ENCODE measurements around the gene RERGL.
"Not testable (repeated sequence)": the region's sequence is repeated elsewhere in the genome, so short reads cannot be mapped to it uniquely, and the experiment has no call there.

Gene RERGL, protein sequence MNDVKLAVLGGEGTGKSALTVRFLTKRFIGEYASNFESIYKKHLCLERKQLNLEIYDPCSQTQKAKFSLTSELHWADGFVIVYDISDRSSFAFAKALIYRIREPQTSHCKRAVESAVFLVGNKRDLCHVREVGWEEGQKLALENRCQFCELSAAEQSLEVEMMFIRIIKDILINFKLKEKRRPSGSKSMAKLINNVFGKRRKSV

DNA sequence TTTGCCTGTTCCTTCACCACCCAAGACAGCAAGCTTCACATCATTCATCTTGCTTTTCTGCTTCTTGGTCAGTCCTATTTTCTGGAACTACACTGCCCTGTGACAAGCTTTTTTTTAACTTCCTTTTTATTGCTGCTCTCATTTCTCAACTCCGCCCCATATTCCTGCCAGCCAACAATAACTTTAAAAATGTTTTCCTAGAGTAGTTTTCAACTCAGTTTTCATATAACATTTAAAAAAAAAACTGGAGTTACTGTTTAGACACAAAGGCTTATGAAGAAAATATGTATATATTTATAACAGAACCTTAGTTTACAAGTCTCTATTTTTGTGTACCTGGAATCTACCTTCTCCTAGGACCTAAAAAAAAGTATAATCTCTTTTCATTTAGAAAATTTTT is at the start of gene RERGL:
TSS of gene RERGL (minus strand) at position 101 of the 400 bp plus-strand sequence. CDS start at position 48, 53 bp downstream.
- no peak for DNase-seq (ENCODE audit: low read depth)

DNA sequence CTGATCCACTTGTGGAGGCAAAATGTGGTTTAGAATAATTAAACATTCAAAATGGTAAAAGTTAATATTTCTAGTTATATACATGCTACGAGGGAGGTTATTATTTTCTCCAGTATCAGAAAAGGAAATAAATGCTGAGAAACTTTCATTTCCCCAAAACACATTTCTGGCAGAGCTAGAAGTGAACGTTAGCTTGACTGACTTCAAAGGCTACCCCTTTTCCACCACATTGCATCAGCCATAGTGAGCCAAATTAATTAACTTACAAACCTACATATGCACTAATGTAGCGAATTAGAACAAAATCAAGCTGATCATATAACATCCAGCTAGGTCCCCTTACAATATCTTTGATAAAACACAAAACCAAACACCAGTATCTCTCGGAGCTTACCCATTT is 49.3 kb upstream of the RERGL start:
- no peak for DNase-seq (ENCODE audit: low read depth)

GRCh38 chr12:18135509-18135908 is 45.5 kb upstream of the RERGL start:
- DNase-seq (ENCODE audit: low read depth): no peak

DNA sequence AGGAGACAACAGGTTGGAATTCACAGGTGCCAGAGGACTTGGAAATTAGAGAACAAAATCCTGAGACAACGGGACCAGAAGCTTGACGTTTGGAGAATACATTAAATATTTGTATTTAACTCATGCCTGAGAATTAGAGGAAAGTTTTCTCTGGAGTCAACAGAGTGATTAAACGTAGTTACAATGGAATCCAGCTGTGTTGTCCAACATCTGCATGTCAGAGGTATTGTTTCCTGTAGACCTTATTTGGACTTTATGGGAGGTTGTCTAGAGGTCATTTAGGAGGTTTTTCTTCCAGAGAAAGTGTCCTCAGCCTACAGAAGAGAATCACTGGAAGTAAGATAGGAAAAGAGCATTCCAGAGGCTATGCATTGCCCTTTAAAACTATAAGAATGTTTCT is 45.1 kb upstream of the RERGL start:
- DNase-seq (ENCODE audit: low read depth): no peak

DNA sequence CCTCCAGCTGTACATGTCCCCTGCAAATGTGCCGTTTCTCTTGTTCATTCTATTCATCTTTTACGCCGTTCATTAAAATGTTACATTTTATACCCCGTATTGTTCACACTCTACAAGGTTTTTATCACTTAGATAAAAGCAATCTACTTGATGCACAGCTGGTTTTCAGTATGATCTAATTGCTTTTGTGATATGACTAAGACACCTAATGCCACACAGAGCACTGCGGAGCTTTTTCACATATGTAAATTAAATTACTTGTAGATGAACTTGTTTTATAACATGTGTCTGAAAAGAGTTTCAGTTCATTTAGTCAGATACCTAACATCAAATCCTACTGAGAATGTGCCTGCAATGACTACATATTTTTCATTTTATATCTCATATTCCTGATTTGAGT is 40.9 kb upstream of the RERGL start:
- DNase-seq (ENCODE audit: low read depth): no peak

DNA sequence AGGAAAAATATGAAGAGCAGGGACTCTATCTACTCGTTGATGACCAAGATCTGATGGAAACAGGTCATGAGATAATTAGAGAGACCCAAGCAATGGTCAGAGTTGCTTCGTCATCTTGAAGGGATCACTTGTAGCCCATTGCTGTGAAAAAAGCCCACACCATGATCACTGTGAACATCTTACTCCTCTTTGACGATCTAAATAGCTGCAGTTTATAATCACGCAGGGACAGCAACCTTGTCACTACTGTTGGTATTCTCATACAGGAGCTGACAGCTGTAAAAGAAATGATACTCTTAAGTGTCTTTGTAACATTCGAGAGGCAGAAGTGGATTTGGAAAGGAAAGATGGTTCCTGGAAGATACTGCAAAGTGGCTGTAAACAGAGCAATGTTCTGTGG is 33.7 kb upstream of the RERGL start:
- DNase-seq (ENCODE audit: low read depth): no peak

GRCh38 chr12:18120899-18121298 is 30.9 kb upstream of the RERGL start:
- DNase-seq (ENCODE audit: low read depth): no peak

DNA sequence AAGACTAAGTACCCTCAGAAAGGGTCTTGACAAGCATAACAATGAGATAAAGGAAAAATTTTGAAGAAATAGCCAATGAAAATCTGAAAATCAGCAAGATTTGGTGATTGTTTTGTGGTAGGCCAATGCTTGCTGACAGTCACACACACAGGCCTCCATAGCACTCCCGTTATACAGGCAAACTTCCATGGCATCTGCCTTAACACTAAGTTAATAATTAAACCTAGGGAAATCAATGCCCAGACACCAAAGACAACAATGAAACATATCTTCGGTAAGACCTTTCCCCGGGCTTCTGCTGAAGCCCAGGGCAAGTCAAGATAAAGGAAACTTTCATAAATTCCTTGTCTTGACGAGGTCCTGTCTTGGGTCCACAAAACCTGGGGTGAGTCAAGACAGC is 18.6 kb upstream of the RERGL start:
- no peak for DNase-seq (ENCODE audit: low read depth)

- DNase-seq (ENCODE audit: low read depth): no peak
Observed at GRCh38 chr12:18103624-18104023, 13.6 kb upstream of the RERGL start.

- DNase-seq (ENCODE audit: low read depth): no peak
Observed at GRCh38 chr12:18101043-18101442, 11.1 kb upstream of the RERGL start.

- no peak for DNase-seq (ENCODE audit: low read depth)
Observed at GRCh38 chr12:18084080-18084479, 5.9 kb downstream of the RERGL start.

- DNase-seq (ENCODE audit: low read depth): no peak
Observed at GRCh38 chr12:18079541-18080246, 10.3 kb downstream of the RERGL start.

DNA sequence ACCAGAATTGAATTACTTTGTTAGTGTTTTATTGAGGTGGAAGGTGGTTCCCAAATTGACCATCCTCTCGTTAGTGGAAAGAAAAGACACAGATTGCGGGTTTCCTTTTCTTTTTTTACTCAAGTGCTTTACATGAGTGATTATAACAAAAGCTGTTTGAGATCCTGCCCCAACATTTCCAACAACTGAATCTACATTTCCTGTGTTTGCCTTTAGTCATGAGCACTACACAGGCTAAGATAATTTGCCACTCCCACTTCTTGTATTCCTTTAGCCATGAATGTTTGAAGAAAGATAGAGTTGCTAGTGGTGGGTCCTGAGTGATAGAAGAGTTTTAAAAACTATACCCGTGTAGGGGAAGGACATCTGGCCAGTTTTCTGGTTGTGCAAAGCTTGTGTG is 16.0 kb downstream of the RERGL start:
- no peak for DNase-seq (ENCODE audit: low read depth)

DNA sequence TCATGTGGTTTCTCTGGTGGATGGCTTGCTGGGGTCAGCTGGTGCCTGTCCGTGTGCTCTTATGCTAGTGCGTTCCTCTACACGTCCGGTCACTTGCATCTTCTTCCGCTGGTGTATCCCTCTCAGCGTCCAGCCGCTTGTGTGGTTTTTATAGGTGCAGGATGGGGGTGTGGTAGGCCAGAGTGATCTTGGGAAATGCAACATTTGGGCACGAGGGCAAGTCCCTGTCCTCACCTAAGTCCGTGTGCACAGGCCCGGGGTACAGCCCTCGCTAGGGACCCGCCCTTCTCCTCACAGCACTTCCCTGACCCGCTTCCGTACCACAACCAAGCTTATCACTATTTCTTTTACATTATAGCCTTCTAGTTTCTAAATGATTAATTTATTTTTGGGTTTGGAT is 17.3 kb downstream of the RERGL start:
- DNase-seq (ENCODE audit: low read depth): no peak

- DNase-seq (ENCODE audit: low read depth): no peak
Observed at GRCh38 chr12:18071336-18071735, 18.7 kb downstream of the RERGL start.

GRCh38 chr12:18068355-18068754 is 21.6 kb downstream of the RERGL start:
- no peak for DNase-seq (ENCODE audit: low read depth)

DNA sequence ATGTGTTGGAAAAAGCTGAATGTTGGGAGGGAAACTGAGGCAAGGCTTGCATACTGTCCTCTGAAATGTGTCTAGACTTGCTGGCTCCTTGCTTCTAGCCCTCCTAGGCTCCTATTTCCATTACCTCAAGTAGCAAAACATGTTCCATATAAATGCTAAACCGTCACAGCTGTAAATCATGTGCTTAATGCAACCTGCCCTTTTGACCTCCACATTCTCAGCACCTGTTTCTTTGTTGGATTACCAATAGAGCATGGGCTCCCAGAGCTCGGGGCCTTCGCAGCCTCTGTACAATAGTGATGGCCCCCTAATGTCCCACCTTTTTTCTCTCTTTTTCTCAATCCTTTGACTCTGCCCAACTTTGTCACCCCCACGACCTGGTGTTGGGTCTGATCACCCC is 23.3 kb downstream of the RERGL start:
- no peak for DNase-seq (ENCODE audit: low read depth)

DNA sequence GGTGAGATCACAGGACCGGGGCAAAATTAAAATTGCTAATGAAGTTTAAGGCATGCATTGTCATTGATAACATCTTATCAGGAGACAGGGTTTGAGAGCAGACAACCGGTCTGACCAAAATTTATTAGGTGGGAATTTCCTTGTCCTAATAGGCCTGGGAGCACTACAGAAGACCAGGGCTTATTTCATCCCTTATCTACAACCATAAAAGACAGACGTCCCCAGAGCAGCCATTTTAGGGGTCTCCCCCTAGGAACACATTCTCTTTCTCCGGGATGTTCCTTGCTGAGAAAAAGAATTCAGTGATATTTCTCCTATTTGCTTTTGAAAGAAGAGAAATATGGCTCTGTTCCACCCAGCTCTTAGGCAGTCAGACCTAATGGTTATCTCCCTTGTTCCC is 27.1 kb downstream of the RERGL start:
- DNase-seq (ENCODE audit: low read depth): not testable (repeated sequence)

- no peak for DNase-seq (ENCODE audit: low read depth)
Observed at GRCh38 chr12:18057051-18057450, 32.9 kb downstream of the RERGL start.

DNA sequence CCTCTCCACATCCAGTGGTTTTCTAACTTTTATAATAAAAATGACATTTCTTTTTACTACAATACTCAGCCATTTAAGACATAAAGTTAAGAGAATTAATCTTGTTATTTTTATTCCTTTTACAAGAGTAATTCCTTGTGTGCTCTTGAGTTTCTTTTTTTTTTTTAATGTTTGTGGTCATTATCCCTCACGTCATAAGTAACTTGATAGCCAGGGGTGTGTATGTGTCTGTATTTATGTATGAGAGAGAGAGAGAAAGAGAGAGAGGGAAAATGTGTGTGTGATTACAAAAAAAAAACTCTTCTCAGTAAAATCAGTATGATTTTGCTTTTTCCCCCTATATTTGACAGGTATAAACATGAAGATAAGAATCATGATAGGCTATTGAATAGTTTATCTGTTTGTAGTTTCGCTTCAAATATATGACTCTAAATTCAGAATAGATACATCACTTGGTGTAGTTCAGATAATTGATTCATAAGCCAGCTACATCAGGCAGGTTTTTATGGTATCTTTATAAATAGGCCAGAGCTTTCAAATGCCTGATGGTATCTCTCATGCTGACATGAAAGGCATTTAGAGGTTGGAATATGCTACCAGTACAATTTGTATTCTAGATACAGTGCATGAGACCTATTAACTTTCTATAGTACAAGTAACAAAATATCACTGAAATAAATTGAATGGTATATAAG is 34.9 kb downstream of the RERGL start:
- DNase-seq (ENCODE audit: low read depth): no peak

GRCh38 chr12:18045446-18045992 is 44.5 kb downstream of the RERGL start:
- DNase-seq (ENCODE audit: low read depth): no peak

- DNase-seq (ENCODE audit: low read depth): not testable (repeated sequence)
Observed at GRCh38 chr12:18040060-18040742, 49.8 kb downstream of the RERGL start.
